HL-60 (cell line): Measurements from ENCODE around the gene EPS8L1.
"Not testable (repeated sequence)": the region's sequence is repeated elsewhere in the genome, so short reads cannot be mapped to it uniquely, and the experiment has no call there.

Experiments
- CTCF ChIP-seq: IDR thresholded peaks from one replicate; pipeline ENCODE4 v1.5.1; 2011; ENCODE audit warnings: low read length, control low read depth, inconsistent platforms; ENCODE audit not compliant: insufficient read depth
- POLR2AphosphoS5 ChIP-seq: IDR thresholded peaks from 2 replicates; pipeline ENCODE4 v1.6.1; 2012; ENCODE audit warnings: low read depth
- REST ChIP-seq: IDR thresholded peaks from 2 replicates; pipeline ENCODE4 v1.6.1; 2012; ENCODE audit warnings: low read depth; ENCODE audit not compliant: insufficient replicate concordance

GRCh38 chr19:55037603-55038002 lies 38.1 kb upstream of the EPS8L1 start:
- TF ChIP-seq POLR2AphosphoS5, REST, CTCF: not testable (repeated sequence)
